ENCODE results near the gene CLCN2.

CLCN2 gene

DNA sequence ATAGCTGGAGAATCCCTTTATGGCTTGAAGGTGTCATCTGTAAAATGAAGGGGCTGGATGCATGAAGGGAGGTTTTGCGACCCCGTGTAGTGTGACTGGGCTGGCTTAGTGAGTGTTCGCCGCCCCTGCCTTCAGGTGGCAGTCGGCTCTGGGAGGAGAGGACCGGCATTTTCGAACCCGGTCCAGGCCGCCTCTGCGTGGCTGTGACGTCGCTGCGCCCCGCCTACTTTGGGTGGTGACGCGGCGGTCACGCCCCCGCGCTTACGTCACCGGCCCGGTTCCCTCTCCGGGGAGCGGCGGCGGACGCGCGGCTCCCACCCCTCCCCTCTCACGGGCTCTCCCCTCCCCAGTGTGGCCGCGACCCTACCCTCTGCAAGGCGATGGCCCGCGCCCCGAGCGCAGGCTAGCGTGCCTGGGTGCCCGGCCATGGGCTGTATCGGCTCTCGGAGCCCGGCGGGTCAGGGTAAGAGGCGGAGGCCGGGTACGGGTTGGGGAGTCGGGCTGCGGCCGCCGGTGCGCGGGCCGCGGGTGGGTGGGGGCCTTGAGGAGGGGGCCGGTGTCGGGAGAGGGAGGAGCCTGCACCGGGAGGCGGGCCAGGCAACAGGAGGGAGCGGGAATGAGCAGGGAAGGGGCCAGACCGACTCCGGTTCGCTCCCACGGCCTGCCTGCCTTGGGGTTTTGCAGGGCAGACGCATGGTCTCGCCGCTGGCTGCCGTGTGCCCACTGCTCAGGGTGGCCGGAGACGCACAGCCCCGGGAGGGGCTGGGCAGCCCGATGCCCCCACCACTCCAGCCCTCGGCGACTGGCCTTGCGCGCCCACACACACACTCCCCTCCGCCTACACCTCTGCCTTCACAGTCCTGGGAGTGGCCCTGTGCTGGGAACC lies 25.5 kb downstream of the CLCN2 start:
- TF ChIP-seq, protein P1, sequence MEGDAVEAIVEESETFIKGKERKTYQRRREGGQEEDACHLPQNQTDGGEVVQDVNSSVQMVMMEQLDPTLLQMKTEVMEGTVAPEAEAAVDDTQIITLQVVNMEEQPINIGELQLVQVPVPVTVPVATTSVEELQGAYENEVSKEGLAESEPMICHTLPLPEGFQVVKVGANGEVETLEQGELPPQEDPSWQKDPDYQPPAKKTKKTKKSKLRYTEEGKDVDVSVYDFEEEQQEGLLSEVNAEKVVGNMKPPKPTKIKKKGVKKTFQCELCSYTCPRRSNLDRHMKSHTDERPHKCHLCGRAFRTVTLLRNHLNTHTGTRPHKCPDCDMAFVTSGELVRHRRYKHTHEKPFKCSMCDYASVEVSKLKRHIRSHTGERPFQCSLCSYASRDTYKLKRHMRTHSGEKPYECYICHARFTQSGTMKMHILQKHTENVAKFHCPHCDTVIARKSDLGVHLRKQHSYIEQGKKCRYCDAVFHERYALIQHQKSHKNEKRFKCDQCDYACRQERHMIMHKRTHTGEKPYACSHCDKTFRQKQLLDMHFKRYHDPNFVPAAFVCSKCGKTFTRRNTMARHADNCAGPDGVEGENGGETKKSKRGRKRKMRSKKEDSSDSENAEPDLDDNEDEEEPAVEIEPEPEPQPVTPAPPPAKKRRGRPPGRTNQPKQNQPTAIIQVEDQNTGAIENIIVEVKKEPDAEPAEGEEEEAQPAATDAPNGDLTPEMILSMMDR (conservative IDR thresholded peaks at IDR 0.05; ENCODE audit: low read depth, low read length), result no peak

GRCh38 chr3:184335291-184335660 lies 26.1 kb downstream of the CLCN2 start:
- H3K4me3 ChIP-seq (ENCODE audit: low read length), result peak overlapping the region; percentile 64
- TF ChIP-seq, protein P1 (conservative IDR thresholded peaks at IDR 0.05; ENCODE audit: low read depth, low read length), result no peak
- no peak for DNase-seq (ENCODE audit: low read depth)

More for the DNA sequence above, 25.5 kb downstream of the CLCN2 start:
- peak overlapping the region; percentile 64 for H3K4me3 ChIP-seq (ENCODE audit: low read length)
- DNase-seq (ENCODE audit: low read depth), result no peak

GRCh38 chr3:184334470-184335158 lies 26.8 kb downstream of the CLCN2 start:
- no peak for DNase-seq (ENCODE audit: low read depth)
- TF ChIP-seq, protein P1 (conservative IDR thresholded peaks at IDR 0.05; ENCODE audit: low read depth, low read length), result no peak
- no peak overlapping the region for H3K4me3 ChIP-seq (ENCODE audit: low read length)

DNA sequence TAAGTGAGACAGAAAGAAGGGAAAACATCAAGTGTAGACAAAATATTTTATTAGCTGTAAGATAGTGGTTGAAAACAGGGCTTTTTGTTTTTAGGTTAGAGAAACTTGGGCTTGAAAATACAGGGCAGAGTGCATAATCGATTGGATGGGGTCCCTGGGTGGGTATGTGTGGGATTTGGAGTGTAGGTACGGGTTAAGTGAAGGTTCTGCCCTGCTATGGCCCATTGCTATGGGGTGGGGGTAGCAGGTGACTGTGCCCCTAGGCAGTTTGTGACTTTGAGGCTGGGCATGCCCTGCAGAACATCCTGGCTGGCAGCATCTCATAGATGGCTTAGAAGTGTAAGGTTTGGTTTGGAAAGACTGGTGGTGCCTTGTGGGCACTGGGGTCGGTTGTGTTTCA lies 27.7 kb downstream of the CLCN2 start:
- TF ChIP-seq, protein P1 (conservative IDR thresholded peaks at IDR 0.05; ENCODE audit: low read depth, low read length), result no peak
- DNase-seq (ENCODE audit: low read depth), result no peak

GRCh38 chr3:184333190-184333589 lies 28.2 kb downstream of the CLCN2 start:
- DNase-seq (ENCODE audit: low read depth), result no peak
- H3K4me3 ChIP-seq (ENCODE audit: low read length), result no peak overlapping the region
- TF ChIP-seq, protein P1 (conservative IDR thresholded peaks at IDR 0.05; ENCODE audit: low read depth, low read length), result no peak

More for the DNA sequence above, 27.7 kb downstream of the CLCN2 start:
- H3K4me3 ChIP-seq (ENCODE audit: low read length), result no peak overlapping the region

DNA sequence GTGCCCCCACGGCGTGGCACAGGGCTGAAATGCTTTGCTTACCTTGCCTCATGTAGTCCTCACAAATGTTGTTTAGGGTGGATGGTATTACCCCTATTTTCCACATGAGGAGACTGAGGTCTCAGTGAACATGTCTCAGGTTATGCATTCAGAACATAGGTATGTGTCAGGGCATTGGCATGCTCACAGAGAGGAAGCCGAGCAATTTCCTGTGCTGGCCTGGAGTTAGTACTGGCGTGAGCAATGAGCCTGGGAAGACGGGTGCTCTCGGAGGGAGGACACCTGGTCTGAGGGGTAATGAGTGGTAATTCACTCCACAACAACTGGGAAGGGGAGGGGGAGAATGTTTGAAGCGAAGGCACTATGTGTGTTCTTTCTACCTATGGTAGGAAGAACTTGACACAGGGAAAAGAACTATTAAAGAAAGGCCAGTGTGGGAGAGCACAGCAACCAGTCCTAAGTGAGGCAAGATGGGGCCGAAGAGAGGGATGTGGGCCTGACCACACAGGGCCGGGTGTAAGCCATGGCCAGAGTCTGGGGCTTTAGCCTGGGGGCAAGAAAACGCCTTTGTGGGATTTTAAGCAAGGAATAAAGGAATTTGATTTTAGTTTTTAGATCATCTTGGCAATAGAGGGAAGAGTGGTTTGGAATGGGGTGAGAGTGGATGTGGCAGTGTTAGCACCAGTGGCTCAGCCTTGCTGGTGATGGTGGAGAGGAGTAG lies 28.9 kb downstream of the CLCN2 start:
- H3K4me3 ChIP-seq (ENCODE audit: low read length), result no peak overlapping the region
- TF ChIP-seq, protein P1 (conservative IDR thresholded peaks at IDR 0.05; ENCODE audit: low read depth, low read length), result no peak
- no peak for DNase-seq (ENCODE audit: low read depth)
